Adrenal gland (tissue), 12 donors: ENCODE results near the gene TEX52. TPM values are rescaled to one million over a fixed set of nuclear protein-coding genes. Genes with fewer than 3 reads are reported as not detected.

ENCODE experiments used
- DNase-seq, 7 donors: peaks; one replicate each; pipeline ENCODE4 v3.0.0-alpha.2; 2019 to 2020
- H3K27ac ChIP-seq, 5 donors: fragments of 200-600 bp; sonication (generic) in 4 of 5; 1 replicate in 3 of 5; 2 replicates in 2 of 5; pipeline versions ENCODE4 v1.5.1 to v1.8.0; 2016 to 2020; ENCODE audit warnings: mild to moderate bottlenecking in 1 of 5
- H3K27me3 ChIP-seq: fragments of 200-600 bp; 2 replicates; pipeline ENCODE4 v1.8.0; 2021
- H3K36me3 ChIP-seq, 2 donors: fragments of 200-600 bp; replicated peaks in 1 of 2; 1 replicate in 1 of 2; 2 replicates in 1 of 2; pipeline versions ENCODE4 v1.5.1 to v1.8.0; 2018 to 2022
- H3K4me1 ChIP-seq, 2 donors: fragments of 200-600 bp; replicated peaks in 1 of 2; 1 replicate in 1 of 2; 2 replicates in 1 of 2; pipeline versions ENCODE4 v1.5.1 to v1.8.0; 2018 to 2021
- H3K4me3 ChIP-seq, 4 donors: fragments of 200-600 bp; sonication (generic) in 3 of 4; one replicate each; pipeline ENCODE4 v1.5.1; 2016 to 2018
- H3K9me3 ChIP-seq, 3 donors: fragments of 200-600 bp; sonication (generic) in 1 of 3; replicated peaks in 1 of 3; 1 replicate in 2 of 3; 2 replicates in 1 of 3; pipeline versions ENCODE4 v1.5.1 to v1.8.0; 2016 to 2021
- POLR2A ChIP-seq, 2 donors: fragments of 450-650 bp; IDR thresholded peaks; one replicate each; pipeline ENCODE4 v1.6.1; 2017; ENCODE audit warnings: antibody characterized with exemption in 2 of 2, mild to moderate bottlenecking in 2 of 2, moderate library complexity in 1 of 2
- WGBS, 4 donors: extraction: QIAGEN DNeasy Blood & Tissue Kit in 2 of 4; methylation state at CpG; one replicate each; pipeline versions ENCODE4 v1.1.5 to v1.1.7; 2013 to 2017; 5-methylcytosine and 5-hydroxymethylcytosine counted together
- intact Hi-C, 2 donors: fragments of 100-400 bp; cut with DNase I; formaldehyde crosslinking; loops; one replicate each; pipeline versions ENCODE4 v1.14.1 to v1.15.0; 2022 to 2023
- polyA plus RNA-seq, 3 donors: library from polyadenylated mRNA; stranded (reverse); fragments of 200-250 nt in 2 of 3; fragments of 350-450 nt in 1 of 3; fragmentation: Illumina TruSeq in 1 of 3; extraction: RNeasy Lipid Tissue Mini Kit (QIAGEN cat#74804) in 1 of 3; gene quantifications; one replicate each; pipeline ENCODE4 v1.2.3, GENCODE V29; 2013 to 2014
- total RNA-seq, 9 donors: library from RNA; depleted of rRNA in 4 of 9; stranded (reverse); fragments of >200 nt in 4 of 9; fragments of 120-200 nt in 1 of 9; fragmentation: NEBNext Ultra II Directional in 1 of 9; extraction: Animal tissue kit (Norgen Biotek cat#: 25700) in 1 of 9; gene quantifications; one replicate each; pipeline versions ENCODE4 v1.1.0 to v1.2.4, GENCODE V29; 2013 to 2023
- TF ChIP-seq, protein P1 (sequence below), 6 experiments: fragments of 450-650 bp in 4 of 6; fragments of 200-600 bp in 2 of 6; sonication (generic) in 1 of 6; IDR thresholded peaks; 1 replicate in 5 of 6; 2 replicates in 1 of 6; pipeline versions ENCODE4 v1.5.1 to v1.8.0; 2016 to 2021; ENCODE audit warnings: antibody characterized with exemption in 6 of 6, mild to moderate bottlenecking in 2 of 6, moderate library complexity in 1 of 6
- donor health status: healthy with polysubstance abuse.
- donor health status: Bipolar disorder and iron deficiency.
- donor health status: DM: yes; HTN: yes; CAD: no.
- donor health status: DM: no; HTN: no; CAD: no.
- donor health status: DM: no; HTN: no; CAD: no.
- donor health status: DM: yes; HTN: yes; CAD: no.

TEX52 gene
- total and polyA plus RNA-seq, 12 donors: not detected

DNA sequence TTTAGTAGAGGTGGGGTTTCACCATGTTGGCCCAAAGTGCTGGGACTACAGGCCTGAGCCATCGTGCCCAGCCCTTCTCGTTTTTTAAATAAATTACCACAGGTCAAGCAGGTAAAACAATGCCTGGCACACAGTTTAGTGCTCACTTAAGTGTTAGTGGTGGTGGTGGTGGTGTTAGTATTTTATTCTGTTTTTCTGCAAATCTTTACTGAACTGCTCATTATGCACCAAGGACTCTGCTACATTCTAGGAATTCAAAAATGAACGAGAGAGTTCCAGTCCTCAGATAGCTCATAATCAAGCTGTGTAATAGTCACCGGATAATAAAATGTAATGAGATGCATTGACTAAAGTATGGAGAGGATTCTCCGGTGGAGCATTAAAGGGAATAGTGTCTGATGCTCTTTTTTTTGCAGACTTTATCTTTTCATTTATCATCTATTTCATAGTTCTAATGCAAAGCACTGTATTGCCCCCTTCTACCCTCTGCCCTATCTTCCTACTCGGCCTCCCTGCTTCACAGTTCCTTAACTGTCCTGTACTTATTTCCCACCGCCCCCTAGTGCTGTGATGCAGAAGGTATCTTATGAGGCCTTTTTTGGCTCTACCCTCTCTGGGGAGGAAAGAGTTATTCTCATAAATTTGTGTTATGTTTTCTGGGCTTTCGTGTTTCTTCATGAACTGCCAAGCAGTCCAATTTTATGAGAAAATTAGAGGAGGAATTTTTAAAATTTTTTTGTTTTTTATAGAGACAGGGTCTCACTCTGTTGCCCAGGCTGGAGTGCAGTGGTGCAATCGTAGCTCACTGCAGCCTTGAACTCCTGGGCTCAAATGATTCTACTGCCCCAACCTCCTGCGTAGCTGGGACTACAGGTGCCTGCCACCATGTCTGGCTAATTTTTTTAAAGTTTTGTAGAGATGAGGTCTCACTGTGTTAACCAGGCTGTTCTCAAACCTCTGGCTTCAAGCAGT, 43.3 kb downstream of the TEX52 start:
- H3K27ac ChIP-seq: peak overlapping the region; percentile 73 to 99 (median 95)
- H3K27me3 ChIP-seq: no peaks in the 10 kb centered on the region
- TF ChIP-seq POLR2A (IDR thresholded peaks at IDR 0.05): no peak
- TF ChIP-seq, protein P1, sequence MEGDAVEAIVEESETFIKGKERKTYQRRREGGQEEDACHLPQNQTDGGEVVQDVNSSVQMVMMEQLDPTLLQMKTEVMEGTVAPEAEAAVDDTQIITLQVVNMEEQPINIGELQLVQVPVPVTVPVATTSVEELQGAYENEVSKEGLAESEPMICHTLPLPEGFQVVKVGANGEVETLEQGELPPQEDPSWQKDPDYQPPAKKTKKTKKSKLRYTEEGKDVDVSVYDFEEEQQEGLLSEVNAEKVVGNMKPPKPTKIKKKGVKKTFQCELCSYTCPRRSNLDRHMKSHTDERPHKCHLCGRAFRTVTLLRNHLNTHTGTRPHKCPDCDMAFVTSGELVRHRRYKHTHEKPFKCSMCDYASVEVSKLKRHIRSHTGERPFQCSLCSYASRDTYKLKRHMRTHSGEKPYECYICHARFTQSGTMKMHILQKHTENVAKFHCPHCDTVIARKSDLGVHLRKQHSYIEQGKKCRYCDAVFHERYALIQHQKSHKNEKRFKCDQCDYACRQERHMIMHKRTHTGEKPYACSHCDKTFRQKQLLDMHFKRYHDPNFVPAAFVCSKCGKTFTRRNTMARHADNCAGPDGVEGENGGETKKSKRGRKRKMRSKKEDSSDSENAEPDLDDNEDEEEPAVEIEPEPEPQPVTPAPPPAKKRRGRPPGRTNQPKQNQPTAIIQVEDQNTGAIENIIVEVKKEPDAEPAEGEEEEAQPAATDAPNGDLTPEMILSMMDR (IDR thresholded peaks at IDR 0.05): peak; percentile 25 to 72 (median 57)
- WGBS, 4 donors: 7 to 9% (median 8%) methylated on average over 10 of the region's 10 CpGs
- peak in 6 of 7 donors; percentile 57 to 78 (median 64) for DNase-seq
- peaks cover 0 to 9% of the 10 kb centered on the region in 2 donors for H3K36me3 ChIP-seq
- H3K4me1 ChIP-seq: peaks cover 12 to 19% of the 10 kb centered on the region in 2 donors
- intact Hi-C loops: no loop called here
- peak overlapping the region in 3 of 4 donors; percentile 16 to 81 (median 80) for H3K4me3 ChIP-seq
- H3K9me3 ChIP-seq: no peaks in the 10 kb centered on the region

DNA sequence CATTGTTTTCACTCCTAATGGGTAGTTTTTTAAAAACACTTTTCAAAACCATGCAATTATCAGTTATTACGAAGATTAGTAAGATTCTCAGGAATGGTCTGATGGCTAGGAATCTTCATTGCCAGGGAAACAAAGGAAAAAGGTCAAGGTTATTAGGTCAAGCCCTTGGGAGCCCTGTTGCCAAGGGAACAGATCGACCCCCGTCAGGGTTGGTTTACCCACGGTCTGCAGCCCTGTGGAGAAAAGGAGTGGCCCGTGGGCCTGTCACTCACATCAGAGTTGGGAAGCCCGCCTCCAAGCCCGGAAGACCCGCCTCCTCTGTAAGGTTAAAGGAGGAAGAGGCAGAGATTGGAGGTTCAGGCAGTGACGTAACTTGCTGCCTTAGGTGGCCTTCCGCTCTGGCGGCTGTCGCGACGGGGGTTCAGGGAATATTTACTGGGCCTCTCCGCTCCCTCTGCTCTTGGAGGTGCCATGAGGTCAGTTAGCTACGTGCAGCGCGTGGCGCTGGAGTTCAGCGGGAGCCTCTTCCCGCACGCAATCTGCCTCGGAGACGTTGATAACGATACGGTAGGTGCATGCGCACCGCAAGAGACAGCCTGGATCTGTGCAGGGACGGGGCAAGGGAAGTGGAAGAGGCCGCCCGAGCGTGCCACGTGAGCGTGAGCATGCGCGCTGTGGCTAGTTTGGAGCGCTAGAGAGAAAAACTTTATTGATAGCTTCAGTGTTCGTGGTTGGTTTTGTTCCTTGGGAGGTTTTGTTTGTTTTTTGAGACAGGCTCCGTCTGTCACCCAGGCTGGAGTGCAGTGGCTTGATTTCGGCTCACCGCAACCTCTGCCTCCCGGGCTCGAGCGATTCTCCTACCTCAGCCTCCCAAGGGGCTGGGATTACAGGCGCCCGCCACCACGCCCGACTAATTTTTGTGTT, 44.3 kb downstream of the TEX52 start, which contains the start of gene ITFG2:
Gene ITFG2, plus strand, starts transcription at position 379 of the 924 bp plus-strand sequence. Its CDS starts 93 bp downstream, at position 472.
- peak within 1 kb of the TSS; percentile 73 to 99 (median 95) for H3K27ac ChIP-seq

DNA sequence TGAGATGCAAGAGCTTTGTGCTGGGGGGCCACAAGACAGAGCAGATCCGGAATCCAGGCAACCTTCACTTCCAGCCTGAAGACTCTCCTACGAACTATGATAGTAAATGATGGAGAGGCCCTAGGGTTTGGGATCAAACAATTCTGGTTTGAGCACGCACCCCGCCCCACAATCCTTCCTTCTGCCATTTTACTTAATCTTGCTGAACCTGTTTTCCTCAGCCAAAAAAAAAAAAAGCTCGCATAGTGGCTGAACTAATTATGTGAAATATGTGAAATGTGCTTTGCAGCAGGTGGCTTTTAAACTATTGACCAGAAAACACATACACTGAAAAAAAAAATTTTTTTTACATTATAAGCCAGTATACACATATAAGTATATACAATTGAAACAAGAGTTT, 45.0 kb downstream of the TEX52 start:
- no peaks in the 10 kb centered on the region for H3K27me3 ChIP-seq
- H3K4me1 ChIP-seq: peaks cover 12 to 19% of the 10 kb centered on the region in 2 donors
- intact Hi-C loops: no loop called here
- H3K27ac ChIP-seq: peak overlapping the region in 2 of 5 donors; percentile 97 to 99
- no peak for TF ChIP-seq POLR2A (IDR thresholded peaks at IDR 0.05)
- TF ChIP-seq, protein P1 (IDR thresholded peaks at IDR 0.05): no peak
- 73 to 78% (median 76%) methylated on average over 5 of the region's 5 CpGs for WGBS, 4 donors
- no peaks in the 10 kb centered on the region for H3K9me3 ChIP-seq
- no peak for DNase-seq
- peak overlapping the region in 2 of 4 donors; percentile 80 to 81 for H3K4me3 ChIP-seq
- no peaks in the 10 kb centered on the region for H3K36me3 ChIP-seq

More for the DNA sequence above, 44.3 kb downstream of the TEX52 start, which contains the start of gene ITFG2:
- Histone ChIP-seq H3K27me3 (no peaks in the 10 kb centered on the region), H3K9me3 (no peaks in the 10 kb centered on the region), H3K4me1 (peaks cover 12 to 19% of the 10 kb centered on the region in 2 donors), H3K36me3 (no peaks in the 10 kb centered on the region), H3K4me3 (peak within 1 kb of the TSS in 3 of 4 donors; percentile 20 to 81 (median 80))
- DNase-seq: peak; percentile 98 to 100 (median 100)
- intact Hi-C loops: no loop called here
- 0 to 1% (median 0%) methylated on average over 34 to 48 of the region's 48 CpGs for WGBS, 4 donors
- TF ChIP-seq, protein P1 (IDR thresholded peaks at IDR 0.05): peak in 1 of 6 experiments; percentile 5
- peak; percentile 88 to 93 for TF ChIP-seq POLR2A (IDR thresholded peaks at IDR 0.05)
